ENCODE measurements around the gene RAB3GAP2.

DNA sequence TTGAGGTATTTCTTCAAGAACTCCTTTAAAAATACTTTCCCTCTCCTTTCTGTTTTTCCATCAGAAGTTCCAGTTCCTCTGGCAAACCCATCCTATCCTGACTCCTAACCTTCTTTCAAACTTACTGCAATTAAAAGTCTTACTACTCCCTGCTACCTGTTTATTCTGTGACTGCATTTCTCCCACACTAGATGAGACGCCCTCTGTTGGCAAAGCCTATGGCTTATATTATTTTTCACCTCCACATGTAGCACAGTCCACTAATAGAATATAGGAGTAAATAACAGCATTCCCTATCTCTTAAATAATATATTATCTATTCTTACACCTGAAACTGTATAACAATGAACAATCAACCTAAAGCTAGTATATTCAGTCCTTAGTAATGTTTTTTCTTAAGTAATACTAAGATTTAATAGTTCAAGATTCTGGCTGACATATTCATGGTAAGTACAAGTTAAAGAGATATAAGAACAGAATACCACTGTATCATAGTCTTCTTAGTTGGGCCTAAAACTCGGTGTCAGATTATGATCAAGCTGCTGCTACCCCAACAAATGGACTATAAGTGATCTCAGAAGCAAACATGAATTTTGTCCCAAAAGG is 54.8 kb downstream of the RAB3GAP2 start:
- TF ChIP-seq EP300 (IDR thresholded peaks at IDR 0.05; ENCODE audit: borderline replicate concordance) (no peak), FOXM1 (IDR thresholded peaks at IDR 0.05; ENCODE audit: borderline replicate concordance, low read depth) (no peak), EGR1 (IDR thresholded peaks at IDR 0.05) (no peak), NFIC (IDR thresholded peaks at IDR 0.05) (no peak), YY1 (IDR thresholded peaks at IDR 0.05; ENCODE audit: low read depth) (no peak)
- TF ChIP-seq, protein P1, sequence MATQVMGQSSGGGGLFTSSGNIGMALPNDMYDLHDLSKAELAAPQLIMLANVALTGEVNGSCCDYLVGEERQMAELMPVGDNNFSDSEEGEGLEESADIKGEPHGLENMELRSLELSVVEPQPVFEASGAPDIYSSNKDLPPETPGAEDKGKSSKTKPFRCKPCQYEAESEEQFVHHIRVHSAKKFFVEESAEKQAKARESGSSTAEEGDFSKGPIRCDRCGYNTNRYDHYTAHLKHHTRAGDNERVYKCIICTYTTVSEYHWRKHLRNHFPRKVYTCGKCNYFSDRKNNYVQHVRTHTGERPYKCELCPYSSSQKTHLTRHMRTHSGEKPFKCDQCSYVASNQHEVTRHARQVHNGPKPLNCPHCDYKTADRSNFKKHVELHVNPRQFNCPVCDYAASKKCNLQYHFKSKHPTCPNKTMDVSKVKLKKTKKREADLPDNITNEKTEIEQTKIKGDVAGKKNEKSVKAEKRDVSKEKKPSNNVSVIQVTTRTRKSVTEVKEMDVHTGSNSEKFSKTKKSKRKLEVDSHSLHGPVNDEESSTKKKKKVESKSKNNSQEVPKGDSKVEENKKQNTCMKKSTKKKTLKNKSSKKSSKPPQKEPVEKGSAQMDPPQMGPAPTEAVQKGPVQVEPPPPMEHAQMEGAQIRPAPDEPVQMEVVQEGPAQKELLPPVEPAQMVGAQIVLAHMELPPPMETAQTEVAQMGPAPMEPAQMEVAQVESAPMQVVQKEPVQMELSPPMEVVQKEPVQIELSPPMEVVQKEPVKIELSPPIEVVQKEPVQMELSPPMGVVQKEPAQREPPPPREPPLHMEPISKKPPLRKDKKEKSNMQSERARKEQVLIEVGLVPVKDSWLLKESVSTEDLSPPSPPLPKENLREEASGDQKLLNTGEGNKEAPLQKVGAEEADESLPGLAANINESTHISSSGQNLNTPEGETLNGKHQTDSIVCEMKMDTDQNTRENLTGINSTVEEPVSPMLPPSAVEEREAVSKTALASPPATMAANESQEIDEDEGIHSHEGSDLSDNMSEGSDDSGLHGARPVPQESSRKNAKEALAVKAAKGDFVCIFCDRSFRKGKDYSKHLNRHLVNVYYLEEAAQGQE (IDR thresholded peaks at IDR 0.05; ENCODE audit: low read depth) = no peak
